GM23248 (cell line): ENCODE measurements around the gene FBXW9. TPM values are rescaled to one million over a fixed set of nuclear protein-coding genes. Genes with fewer than 3 reads are reported as not detected.

Source experiments
- DNase-seq: peaks from one replicate; pipeline ENCODE4 v3.0.0-alpha.2; 2015
- H2AFZ ChIP-seq: fragments of 200-600 bp; sonication (generic); 2 replicates; pipeline ENCODE4 v1.6.1; 2016; ENCODE audit warnings: antibody characterized with exemption
- H3F3A ChIP-seq: fragments of 200-600 bp; sonication (generic); 2 replicates; pipeline ENCODE4 v1.6.1; 2016; ENCODE audit warnings: mild to moderate bottlenecking, antibody characterized with exemption, mixed run types; ENCODE audit not compliant: insufficient read depth
- H3K27ac ChIP-seq: fragments of 200-600 bp; sonication (generic); 2 replicates; pipeline ENCODE4 v1.5.1; 2016; ENCODE audit warnings: mild to moderate bottlenecking
- H3K27me3 ChIP-seq: fragments of 200-600 bp; sonication (generic); replicated peaks from 2 replicates; pipeline ENCODE4 v1.6.1; 2016; ENCODE audit warnings: mild to moderate bottlenecking; ENCODE audit not compliant: insufficient read depth
- H3K36me3 ChIP-seq: fragments of 200-600 bp; sonication (generic); 2 replicates; pipeline ENCODE4 v1.6.1; 2016; ENCODE audit warnings: low read depth, mild to moderate bottlenecking
- H3K4me1 ChIP-seq: fragments of 200-600 bp; sonication (generic); 2 replicates; pipeline ENCODE4 v1.6.1; 2016; ENCODE audit warnings: mild to moderate bottlenecking; ENCODE audit not compliant: insufficient read depth
- H3K4me2 ChIP-seq: fragments of 200-600 bp; sonication (generic); one replicate; pipeline ENCODE4 v1.6.1; 2016; ENCODE audit warnings: mild to moderate bottlenecking; ENCODE audit not compliant: unreplicated experiment
- H3K4me3 ChIP-seq: fragments of 200-600 bp; sonication (generic); 2 replicates; pipeline ENCODE4 v1.5.1; 2016; ENCODE audit warnings: mild to moderate bottlenecking
- H3K79me2 ChIP-seq: fragments of 200-600 bp; sonication (generic); 2 replicates; pipeline ENCODE4 v1.6.1; 2016; ENCODE audit warnings: mild to moderate bottlenecking; ENCODE audit not compliant: insufficient read depth
- H3K9ac ChIP-seq: fragments of 200-600 bp; sonication (generic); 2 replicates; pipeline ENCODE4 v1.6.1; 2016; ENCODE audit warnings: mild to moderate bottlenecking
- H3K9me2 ChIP-seq: fragments of 200-600 bp; sonication (generic); 2 replicates; pipeline ENCODE4 v1.6.1; 2016; ENCODE audit warnings: mixed run types, mild to moderate bottlenecking, moderate library complexity; ENCODE audit not compliant: insufficient read depth
- H3K9me3 ChIP-seq: fragments of 200-600 bp; sonication (generic); one replicate; pipeline ENCODE4 v1.6.1; 2017; ENCODE audit warnings: low read depth
- H4K20me1 ChIP-seq: fragments of 200-600 bp; sonication (generic); 2 replicates; pipeline ENCODE4 v1.6.0; 2016; ENCODE audit not compliant: insufficient read depth
- EZH2 ChIP-seq: fragments of 200-600 bp; sonication (generic); IDR thresholded peaks from 2 replicates; pipeline ENCODE4 v1.6.1; 2018; ENCODE audit warnings: antibody characterized with exemption, mild to moderate bottlenecking; ENCODE audit not compliant: insufficient read depth, poor library complexity, severe bottlenecking
- EZH2phosphoT487 ChIP-seq: fragments of 200-600 bp; sonication (generic); IDR thresholded peaks from 2 replicates; pipeline ENCODE4 v1.6.1; 2018; ENCODE audit warnings: antibody characterized with exemption, moderate library complexity, mild to moderate bottlenecking, low read depth; ENCODE audit not compliant: insufficient read depth
- WGBS, 2 experiments: methylation state at CpG; one replicate each; pipeline ENCODE4 v1.1.6; 2015 to 2017; ENCODE audit warnings: low lambda C conversion rate in 2 of 2, low coverage in 1 of 2; ENCODE audit errors: missing lambda C conversion rate in 2 of 2; 5-methylcytosine and 5-hydroxymethylcytosine counted together
- in situ Hi-C: fragments of 300-500 bp; cut with MboI; formaldehyde crosslinking; loops from 2 replicates; pipeline ENCODE4 v1.15.0; 2020
- polyA plus RNA-seq: library from polyadenylated mRNA; unstranded; fragments of >200 nt; fragmentation: Nextera tagmentation; extraction: Ambion mirVana; gene quantifications from 2 replicates; pipeline ENCODE4 v1.2.1, GENCODE V29; 2016
- total RNA-seq: library from RNA; depleted of rRNA; stranded (reverse); fragments of >200 nt; shearing (Covaris generic); gene quantifications from 2 replicates; pipeline ENCODE4 v1.2.3, GENCODE V29; 2014

Gene FBXW9
- total and polyA plus RNA-seq, 2 experiments from 2014 or later, result 14.2 to 22.3 TPM

GRCh38 chr19:12711187-12711586 is 14.8 kb upstream of the FBXW9 start:
- H3K36me3 ChIP-seq, result peaks cover 67% of the 10 kb centered on the region
- DNase-seq, result no peak
- in situ Hi-C loops, result no loop called here
- TF ChIP-seq EZH2phosphoT487 (no peak), EZH2 (no peak)
- no peaks in the 10 kb centered on the region for H4K20me1 ChIP-seq
- no peak overlapping the region for H3K4me2 ChIP-seq
- H3K9me3 ChIP-seq, result no peaks in the 10 kb centered on the region
- H3K9ac ChIP-seq, result no peak overlapping the region
- no peaks in the 10 kb centered on the region for H3K27me3 ChIP-seq
- 86 to 89% methylated on average over 17 of the region's 17 CpGs for WGBS, 2 experiments
- no peaks in the 10 kb centered on the region for H3K4me1 ChIP-seq
- no peak overlapping the region for H3K27ac ChIP-seq
- H3K79me2 ChIP-seq, result peaks cover 63% of the 10 kb centered on the region
- H3F3A ChIP-seq, result no peaks in the 10 kb centered on the region
- no peaks in the 10 kb centered on the region for H3K9me2 ChIP-seq
- no peak overlapping the region for H3K4me3 ChIP-seq
- H2AFZ ChIP-seq, result no peak overlapping the region

DNA sequence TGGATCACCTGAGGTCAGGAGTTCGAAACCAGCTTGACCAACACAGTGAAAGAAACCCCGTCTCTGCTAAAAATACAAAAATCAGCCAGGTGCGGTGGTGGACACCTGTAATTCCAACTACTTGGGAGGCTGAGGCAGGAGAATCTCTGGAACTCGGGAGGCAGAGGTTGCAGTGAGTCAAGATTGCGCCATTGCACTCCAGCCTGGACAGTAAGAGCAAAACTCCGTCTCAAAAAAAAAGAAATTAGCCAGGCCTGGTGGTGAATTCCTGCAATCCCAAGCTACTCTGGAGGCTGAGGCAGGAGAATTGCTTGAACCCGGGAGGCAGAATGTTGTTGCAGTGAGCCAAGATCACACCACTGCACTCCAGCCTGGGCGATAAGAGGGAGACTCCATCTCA is 12.2 kb upstream of the FBXW9 start:
- Histone ChIP-seq H3K4me1 (no peaks in the 10 kb centered on the region), H4K20me1 (no peaks in the 10 kb centered on the region), H3K27ac (no peak overlapping the region), H3K4me3 (no peak overlapping the region), H3K27me3 (no peaks in the 10 kb centered on the region), H2AFZ (no peak overlapping the region), H3F3A (no peaks in the 10 kb centered on the region), H3K9me2 (no peaks in the 10 kb centered on the region), H3K9ac (no peak overlapping the region), H3K9me3 (no peaks in the 10 kb centered on the region), H3K79me2 (peaks cover 38% of the 10 kb centered on the region), H3K36me3 (peaks cover 60% of the 10 kb centered on the region), H3K4me2 (no peak overlapping the region)
- TF ChIP-seq EZH2, result no peak
- no peak for TF ChIP-seq EZH2phosphoT487
- WGBS, 2 experiments, result 87 to 91% methylated on average over 8 of the region's 8 CpGs
- DNase-seq, result no peak
- in situ Hi-C loops, result no loop called here

DNA sequence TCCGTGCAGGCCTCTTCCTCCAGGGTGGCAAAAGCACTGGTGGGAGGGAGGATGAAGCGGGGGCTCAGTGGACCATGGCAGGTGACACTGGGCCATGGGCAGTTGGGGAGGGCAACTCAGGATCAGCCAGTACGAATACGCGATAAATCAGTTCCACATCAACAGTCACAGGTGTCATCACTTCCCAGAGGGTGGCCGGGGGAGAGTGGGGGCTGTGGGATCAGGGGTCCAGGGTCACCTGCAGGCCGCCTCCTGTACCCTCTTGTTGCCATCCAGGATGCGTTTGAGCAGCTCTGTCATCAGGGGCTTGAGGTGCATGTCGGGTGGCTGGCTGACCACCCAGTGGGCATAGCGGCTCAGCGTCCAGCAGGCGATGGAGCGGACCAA is 9.9 kb upstream of the FBXW9 start:
- no peak overlapping the region for H3K27ac ChIP-seq
- H3K9me2 ChIP-seq, result no peaks in the 10 kb centered on the region
- H3F3A ChIP-seq, result no peaks in the 10 kb centered on the region
- TF ChIP-seq EZH2phosphoT487, result no peak
- no peak for TF ChIP-seq EZH2
- no peak overlapping the region for H3K9ac ChIP-seq
- H2AFZ ChIP-seq, result no peak overlapping the region
- no peaks in the 10 kb centered on the region for H4K20me1 ChIP-seq
- no peak overlapping the region for H3K4me3 ChIP-seq
- H3K4me2 ChIP-seq, result no peak overlapping the region
- no peaks in the 10 kb centered on the region for H3K27me3 ChIP-seq
- in situ Hi-C loops, result no loop called here
- WGBS, 2 experiments, result 93% methylated on average over 13 of the region's 13 CpGs
- DNase-seq, result no peak
- peaks cover 21% of the 10 kb centered on the region for H3K79me2 ChIP-seq
- H3K4me1 ChIP-seq, result no peaks in the 10 kb centered on the region
- peaks cover 61% of the 10 kb centered on the region for H3K36me3 ChIP-seq
- H3K9me3 ChIP-seq, result no peaks in the 10 kb centered on the region

DNA sequence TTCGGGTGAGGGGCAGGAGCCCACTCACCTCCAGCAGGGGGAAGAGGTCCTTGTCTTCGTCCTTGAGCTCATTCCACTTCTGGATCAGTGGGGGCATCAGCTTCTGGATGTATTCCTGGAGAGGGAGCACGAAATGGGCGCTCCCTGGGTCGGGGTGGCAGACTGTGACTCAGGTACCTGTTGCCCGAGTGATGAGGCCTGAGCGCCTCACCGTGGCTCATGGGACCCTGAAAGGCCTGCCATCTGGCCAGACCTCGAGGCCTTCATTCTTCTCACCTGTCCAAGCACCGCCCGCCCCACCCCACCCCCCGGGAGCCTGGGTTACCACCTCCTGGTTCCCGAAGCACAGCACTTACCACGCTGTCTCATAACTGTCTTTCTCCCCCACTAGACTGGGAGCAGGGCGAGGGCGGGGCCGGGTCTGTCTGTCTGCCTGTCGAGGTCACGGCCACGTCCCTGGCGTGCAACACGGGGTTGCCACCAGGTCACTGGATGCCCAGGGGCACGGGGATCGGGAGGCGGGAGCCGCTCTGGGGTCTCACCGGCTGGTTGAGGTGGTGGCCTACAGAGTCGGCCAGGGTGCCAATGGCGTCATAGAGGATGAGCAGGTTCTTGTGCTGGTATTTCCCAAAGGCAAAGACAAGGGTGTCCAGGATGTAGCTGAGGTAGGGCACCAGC is 9.4 kb upstream of the FBXW9 start:
- no peaks in the 10 kb centered on the region for H3K4me1 ChIP-seq
- no peaks in the 10 kb centered on the region for H3F3A ChIP-seq
- H3K36me3 ChIP-seq, result peaks cover 58% of the 10 kb centered on the region
- no peaks in the 10 kb centered on the region for H3K9me3 ChIP-seq
- no peak overlapping the region for H3K27ac ChIP-seq
- no peak for DNase-seq
- 88 to 92% methylated on average over 19 to 29 of the region's 29 CpGs for WGBS, 2 experiments
- no peaks in the 10 kb centered on the region for H3K27me3 ChIP-seq
- no peaks in the 10 kb centered on the region for H4K20me1 ChIP-seq
- no peaks in the 10 kb centered on the region for H3K9me2 ChIP-seq
- H2AFZ ChIP-seq, result no peak overlapping the region
- H3K4me2 ChIP-seq, result no peak overlapping the region
- no peak overlapping the region for H3K9ac ChIP-seq
- peaks cover 18% of the 10 kb centered on the region; the same call in 1 of the 2 replicates for H3K79me2 ChIP-seq
- in situ Hi-C loops, result no loop called here
- no peak overlapping the region for H3K4me3 ChIP-seq
- TF ChIP-seq EZH2 (no peak), EZH2phosphoT487 (no peak)
